Brain pericyte (primary cell): ENCODE measurements around the gene MAGEH1.
"Not testable (repeated sequence)": the region's sequence is repeated elsewhere in the genome, so short reads cannot be mapped to it uniquely, and the experiment has no call there.

Experiments
- DNase-seq: peaks from one replicate; pipeline ENCODE4 v3.0.0-alpha.2; 2012; ENCODE audit warnings: low read depth, low spot score

MAGEH1 gene, protein sequence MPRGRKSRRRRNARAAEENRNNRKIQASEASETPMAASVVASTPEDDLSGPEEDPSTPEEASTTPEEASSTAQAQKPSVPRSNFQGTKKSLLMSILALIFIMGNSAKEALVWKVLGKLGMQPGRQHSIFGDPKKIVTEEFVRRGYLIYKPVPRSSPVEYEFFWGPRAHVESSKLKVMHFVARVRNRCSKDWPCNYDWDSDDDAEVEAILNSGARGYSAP

GRCh38 chrX:55451990-55452832 is at the start of gene MAGEH1:
Gene MAGEH1 (plus strand): TSS chrX:55452127. CDS start chrX:55452375, 248 bp downstream.
- DNase-seq = peak; percentile 40

- not testable (repeated sequence) for DNase-seq
Observed at GRCh38 chrX:55427079-55427478, 24.8 kb upstream of the MAGEH1 start.

DNA sequence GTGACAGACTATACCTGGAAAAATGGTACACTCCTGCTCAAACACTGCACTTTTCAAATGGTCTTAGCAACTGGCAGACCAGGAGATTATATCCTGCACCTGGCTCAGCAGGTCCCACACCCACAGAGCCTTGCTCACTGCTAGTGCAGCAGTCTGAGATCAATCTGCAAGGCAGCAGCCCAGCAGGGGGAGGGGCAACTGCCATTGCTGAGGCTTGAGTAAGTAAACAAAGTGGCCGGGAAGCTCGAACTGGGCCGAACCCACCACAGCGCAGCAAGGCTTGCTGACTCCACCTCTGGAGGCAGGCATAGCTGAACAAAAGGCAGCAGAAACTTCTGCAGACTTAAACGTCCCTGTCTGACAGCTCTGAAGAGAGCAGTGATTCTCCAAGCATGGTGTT is 8.5 kb upstream of the MAGEH1 start:
- DNase-seq = not testable (repeated sequence)

DNA sequence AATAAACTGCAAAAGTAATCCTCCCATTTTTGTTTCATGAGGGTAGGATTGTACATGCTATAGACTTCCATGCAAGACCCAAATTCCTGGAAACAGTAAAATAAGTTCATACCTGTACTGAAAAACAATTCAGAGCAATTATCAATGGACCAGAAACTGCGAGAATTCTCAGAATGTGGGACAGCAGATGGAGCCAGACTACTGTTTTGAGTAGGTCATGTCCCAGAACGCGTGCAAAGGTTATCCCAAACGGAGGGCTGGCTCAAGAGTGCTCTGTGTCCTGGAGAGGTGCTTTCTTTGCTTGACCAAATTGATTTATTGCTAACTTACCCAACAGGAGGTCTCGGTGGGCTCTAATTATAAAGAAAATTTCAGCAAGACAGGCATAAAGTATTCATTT is 1.7 kb upstream of the MAGEH1 start:
- no peak for DNase-seq

DNA sequence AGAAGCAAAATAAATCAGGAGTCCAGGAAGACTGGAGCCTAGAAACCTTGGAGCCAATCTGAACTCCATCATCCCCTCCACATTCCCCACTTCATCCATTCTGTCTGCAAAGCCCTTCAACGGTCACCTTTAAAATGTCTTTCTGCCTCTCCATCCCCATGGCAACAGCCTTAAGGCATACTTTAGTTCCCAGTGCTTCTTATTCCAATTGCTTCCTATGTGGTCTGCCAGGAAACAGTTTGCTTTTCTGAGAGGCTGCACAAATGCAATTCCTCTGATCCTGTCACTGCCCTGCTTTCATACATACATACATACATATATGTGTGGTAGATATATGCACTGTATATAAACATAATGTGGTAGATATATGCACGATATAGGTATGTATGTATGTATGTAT is 786 bp upstream of the MAGEH1 start:
- no peak for DNase-seq

DNA sequence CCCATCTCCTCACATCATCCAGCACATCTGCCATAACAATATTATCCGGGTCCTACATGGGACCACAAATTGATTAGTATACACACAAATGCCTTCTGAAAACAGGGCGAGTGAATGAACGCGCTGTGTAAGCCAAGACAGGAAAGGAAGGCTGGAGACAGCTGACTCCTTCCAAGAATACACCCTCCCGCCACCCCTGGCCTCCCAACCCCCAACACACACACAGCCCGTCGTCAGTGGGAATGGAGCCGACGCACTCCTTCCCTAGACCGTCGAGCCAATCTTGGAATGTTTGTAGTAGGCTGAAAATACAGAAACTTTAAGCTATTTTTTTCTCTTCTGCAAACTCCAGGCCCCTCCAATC is 319 bp upstream of the MAGEH1 start:
- DNase-seq = no peak

DNA sequence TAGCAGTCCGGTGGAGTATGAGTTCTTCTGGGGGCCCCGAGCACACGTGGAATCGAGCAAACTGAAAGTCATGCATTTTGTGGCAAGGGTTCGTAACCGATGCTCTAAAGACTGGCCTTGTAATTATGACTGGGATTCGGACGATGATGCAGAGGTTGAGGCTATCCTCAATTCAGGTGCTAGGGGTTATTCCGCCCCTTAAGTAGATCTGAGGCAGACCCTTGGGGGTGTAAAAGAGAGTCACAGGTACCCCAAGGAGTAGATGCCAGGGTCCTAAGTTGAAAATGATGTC is 852 bp downstream of the MAGEH1 start:
- no peak for DNase-seq

GRCh38 chrX:55455708-55456107 is 3.8 kb downstream of the MAGEH1 start:
- not testable (repeated sequence) for DNase-seq

GRCh38 chrX:55459426-55459825 is 7.5 kb downstream of the MAGEH1 start:
- not testable (repeated sequence) for DNase-seq

GRCh38 chrX:55459926-55460325 is 8.0 kb downstream of the MAGEH1 start:
- not testable (repeated sequence) for DNase-seq

DNA sequence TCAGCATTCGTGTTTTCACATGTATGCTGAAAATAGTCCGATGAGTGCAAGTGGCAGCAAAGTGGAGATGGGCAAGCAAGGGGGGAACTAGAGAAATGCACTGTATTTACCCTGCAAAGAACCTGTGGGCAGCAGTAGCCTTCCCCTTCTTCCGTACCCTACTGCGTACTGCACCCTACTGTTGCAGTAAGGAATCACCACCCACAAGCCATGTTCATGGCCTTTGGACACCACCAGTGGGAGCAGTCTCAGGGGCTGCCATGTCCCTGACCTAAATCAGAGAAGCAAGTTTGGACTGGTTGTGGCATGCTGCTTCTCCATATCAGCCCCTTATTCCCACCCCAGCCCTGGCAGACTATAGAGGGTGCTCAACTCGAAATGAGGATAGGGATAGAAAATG is 12.1 kb downstream of the MAGEH1 start:
- DNase-seq = not testable (repeated sequence)

DNA sequence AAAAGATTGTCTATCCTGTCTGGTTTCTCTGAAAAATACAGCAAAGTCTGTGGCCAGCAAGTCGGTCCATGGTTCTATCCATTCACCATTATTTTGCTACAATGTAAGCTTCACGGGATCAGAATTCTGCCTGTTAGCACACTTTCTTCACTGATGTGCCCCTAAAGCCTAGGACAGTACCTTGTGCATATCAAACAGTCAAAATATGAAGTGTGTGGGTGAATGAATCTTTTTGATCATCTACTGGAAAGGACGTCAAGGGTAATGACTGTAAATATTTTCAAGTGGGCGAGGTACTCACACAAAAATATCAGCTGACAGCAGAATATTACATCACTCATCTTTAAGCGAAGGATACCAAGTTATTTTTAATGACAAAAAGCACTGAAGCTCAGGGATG is 13.2 kb downstream of the MAGEH1 start:
- not testable (repeated sequence) for DNase-seq

- DNase-seq = not testable (repeated sequence)
Observed at GRCh38 chrX:55465791-55466190, 13.9 kb downstream of the MAGEH1 start.

- not testable (repeated sequence) for DNase-seq
Observed at GRCh38 chrX:55479956-55480355, 28.0 kb downstream of the MAGEH1 start.

GRCh38 chrX:55480390-55481062 is 28.6 kb downstream of the MAGEH1 start:
- no peak for DNase-seq

- no peak for DNase-seq
Observed at GRCh38 chrX:55484948-55485347, 33.0 kb downstream of the MAGEH1 start.

- no peak for DNase-seq
Observed at GRCh38 chrX:55486736-55487135, 34.8 kb downstream of the MAGEH1 start.

DNA sequence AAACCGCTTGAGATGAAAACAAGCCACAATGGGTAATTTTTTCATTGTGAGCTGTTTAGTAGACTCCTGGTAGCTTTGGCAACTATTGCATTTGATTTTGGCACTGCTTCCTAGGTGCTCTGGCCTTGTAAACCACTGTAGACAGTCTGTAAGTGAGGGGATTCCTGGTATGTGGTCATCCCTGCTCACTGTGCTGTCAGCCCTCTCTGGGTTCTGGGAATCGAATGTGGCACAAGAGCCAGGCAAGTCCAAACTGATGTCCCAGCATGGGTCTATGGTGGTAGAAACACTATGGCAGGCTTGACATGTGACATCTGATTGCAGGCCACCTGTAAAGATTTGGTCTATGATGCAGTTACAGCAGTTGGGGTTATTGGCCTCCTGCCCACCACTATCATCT is 35.2 kb downstream of the MAGEH1 start:
- DNase-seq = no peak

DNA sequence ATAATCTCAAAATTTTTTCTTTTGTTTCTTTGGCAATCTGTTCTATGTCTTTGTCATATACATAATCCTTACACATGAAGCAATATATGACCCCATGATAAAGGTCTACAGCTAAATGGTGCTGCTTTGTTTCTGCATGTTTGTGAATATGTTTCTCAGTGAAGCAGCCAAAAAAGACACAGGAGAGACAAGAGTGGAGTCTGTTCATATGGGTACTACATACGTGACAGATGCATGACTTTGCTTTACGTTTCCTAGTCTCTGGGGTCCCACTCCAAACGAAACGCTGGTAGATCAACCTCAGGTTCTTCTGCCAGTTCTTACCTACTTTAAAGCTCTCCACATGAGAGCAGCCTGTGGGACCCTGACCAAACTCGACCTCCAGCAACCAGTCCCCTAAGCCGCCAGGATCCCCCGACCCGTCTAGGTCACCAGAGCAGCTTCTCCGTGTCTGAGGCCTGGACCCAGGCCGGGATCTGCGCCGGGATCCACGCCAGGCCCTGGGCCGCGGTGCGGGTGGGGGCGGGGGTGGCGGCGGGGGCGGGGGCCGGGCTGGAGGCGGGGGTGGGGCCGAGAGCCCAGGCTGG is 36.2 kb downstream of the MAGEH1 start:
- DNase-seq = no peak

DNA sequence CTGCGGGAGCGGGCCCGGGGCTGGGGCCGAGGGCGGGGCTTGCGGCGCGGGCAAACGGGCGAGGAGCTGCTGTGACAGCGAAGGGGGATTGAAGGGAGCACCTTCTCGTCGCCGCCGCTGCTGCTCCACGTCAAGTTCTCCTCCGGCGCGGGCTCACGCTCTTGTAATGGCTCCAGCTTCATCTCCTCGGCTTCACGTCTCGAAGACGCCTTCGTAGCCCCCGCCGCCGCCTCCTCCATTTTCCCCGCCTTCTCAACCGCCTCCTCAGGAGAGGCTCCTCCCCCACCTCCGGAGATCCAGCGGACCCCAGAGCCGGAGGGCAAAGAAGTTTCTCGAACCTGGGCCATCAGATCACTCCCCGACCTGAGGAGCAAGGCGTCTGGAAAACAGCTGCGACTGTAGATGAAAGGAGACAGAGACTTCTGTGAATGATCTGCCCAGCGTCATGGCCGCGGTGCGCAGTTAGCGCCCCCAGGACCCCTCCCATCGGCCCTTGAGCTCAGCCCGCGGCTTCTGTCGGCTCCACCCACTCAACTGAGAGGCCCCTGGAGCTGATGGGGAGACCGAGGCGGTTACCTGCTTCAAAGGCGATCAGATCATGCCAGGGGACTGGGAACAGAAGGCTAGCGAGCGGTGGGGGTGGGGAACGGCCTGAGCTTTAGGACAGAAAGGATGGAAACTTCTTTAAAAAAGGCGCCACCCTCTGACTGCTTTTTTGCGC is 36.8 kb downstream of the MAGEH1 start:
- no peak for DNase-seq

GRCh38 chrX:55489314-55490009 is 37.5 kb downstream of the MAGEH1 start, which contains the start of gene USP51:
Gene USP51 (minus strand): TSS chrX:55489848. CDS start chrX:55488939, 909 bp downstream.
- no peak for DNase-seq
